ENCODE data around the gene IQCH.
A peak's percentile ranks its signal among the peaks of the same experiment; 100 is the strongest.
"Not testable (repeated sequence)": the region's sequence is repeated elsewhere in the genome, so short reads cannot be mapped to it uniquely, and the experiment has no call there.

IQCH gene

GRCh38 chr15:67401336-67401735 lies 146.8 kb downstream of the IQCH start:
- DNase-seq = no peak

GRCh38 chr15:67403428-67404154 lies 149.0 kb downstream of the IQCH start:
- no peak for DNase-seq

GRCh38 chr15:67405208-67406191 lies 150.9 kb downstream of the IQCH start:
- DNase-seq = no peak

- DNase-seq = no peak
Measured at GRCh38 chr15:67406257-67406861, 151.8 kb downstream of the IQCH start.

- peak; percentile 25 to 64 for DNase-seq
Measured at GRCh38 chr15:67407786-67408185, 153.2 kb downstream of the IQCH start.

- DNase-seq = no peak
Measured at GRCh38 chr15:67409175-67409574, 154.6 kb downstream of the IQCH start.

- DNase-seq = no peak
Measured at GRCh38 chr15:67411486-67411885, 156.9 kb downstream of the IQCH start.

GRCh38 chr15:67413770-67414390 lies 159.3 kb downstream of the IQCH start:
- no peak for DNase-seq

- DNase-seq = no peak
Measured at GRCh38 chr15:67415181-67415580, 160.6 kb downstream of the IQCH start.

- no peak for DNase-seq
Measured at GRCh38 chr15:67416891-67417290, 162.3 kb downstream of the IQCH start.

- DNase-seq = no peak
Measured at GRCh38 chr15:67419705-67420104, 165.1 kb downstream of the IQCH start.

GRCh38 chr15:67420137-67420536 lies 165.6 kb downstream of the IQCH start:
- no peak for DNase-seq

GRCh38 chr15:67421105-67421504 lies 166.5 kb downstream of the IQCH start:
- DNase-seq = no peak

- peak in 1 of 2 experiments; percentile 20 for DNase-seq
Measured at GRCh38 chr15:67422296-67422695, 167.7 kb downstream of the IQCH start.

GRCh38 chr15:67433495-67434099 lies 179.0 kb downstream of the IQCH start:
- peak in 1 of 2 experiments; percentile 62 for DNase-seq

- peak in 1 of 2 experiments; percentile 13 for DNase-seq
Measured at GRCh38 chr15:67436351-67437250, 182.0 kb downstream of the IQCH start.

GRCh38 chr15:67444100-67444499 lies 189.5 kb downstream of the IQCH start:
- DNase-seq = peak; percentile 30 to 64

- DNase-seq = no peak
Measured at GRCh38 chr15:67446449-67446848, 191.9 kb downstream of the IQCH start.

- DNase-seq = not testable (repeated sequence)
Measured at GRCh38 chr15:67448372-67448771, 193.8 kb downstream of the IQCH start.

GRCh38 chr15:67453703-67454102 lies 199.1 kb downstream of the IQCH start:
- DNase-seq = not testable (repeated sequence)
